GM23248 (cell line): ENCODE measurements around the gene TSEN15. TPM values are rescaled to one million over a fixed set of nuclear protein-coding genes. Genes with fewer than 3 reads are reported as not detected.

ENCODE experiments used
- DNase-seq: peaks from one replicate; pipeline ENCODE4 v3.0.0-alpha.2; 2015
- H2AFZ ChIP-seq: fragments of 200-600 bp; sonication (generic); 2 replicates; pipeline ENCODE4 v1.6.1; 2016; ENCODE audit warnings: antibody characterized with exemption
- H3F3A ChIP-seq: fragments of 200-600 bp; sonication (generic); 2 replicates; pipeline ENCODE4 v1.6.1; 2016; ENCODE audit warnings: mild to moderate bottlenecking, antibody characterized with exemption, mixed run types; ENCODE audit not compliant: insufficient read depth
- H3K27ac ChIP-seq: fragments of 200-600 bp; sonication (generic); 2 replicates; pipeline ENCODE4 v1.5.1; 2016; ENCODE audit warnings: mild to moderate bottlenecking
- H3K27me3 ChIP-seq: fragments of 200-600 bp; sonication (generic); replicated peaks from 2 replicates; pipeline ENCODE4 v1.6.1; 2016; ENCODE audit warnings: mild to moderate bottlenecking; ENCODE audit not compliant: insufficient read depth
- H3K36me3 ChIP-seq: fragments of 200-600 bp; sonication (generic); 2 replicates; pipeline ENCODE4 v1.6.1; 2016; ENCODE audit warnings: low read depth, mild to moderate bottlenecking
- H3K4me1 ChIP-seq: fragments of 200-600 bp; sonication (generic); 2 replicates; pipeline ENCODE4 v1.6.1; 2016; ENCODE audit warnings: mild to moderate bottlenecking; ENCODE audit not compliant: insufficient read depth
- H3K4me2 ChIP-seq: fragments of 200-600 bp; sonication (generic); one replicate; pipeline ENCODE4 v1.6.1; 2016; ENCODE audit warnings: mild to moderate bottlenecking; ENCODE audit not compliant: unreplicated experiment
- H3K4me3 ChIP-seq: fragments of 200-600 bp; sonication (generic); 2 replicates; pipeline ENCODE4 v1.5.1; 2016; ENCODE audit warnings: mild to moderate bottlenecking
- H3K79me2 ChIP-seq: fragments of 200-600 bp; sonication (generic); 2 replicates; pipeline ENCODE4 v1.6.1; 2016; ENCODE audit warnings: mild to moderate bottlenecking; ENCODE audit not compliant: insufficient read depth
- H3K9ac ChIP-seq: fragments of 200-600 bp; sonication (generic); 2 replicates; pipeline ENCODE4 v1.6.1; 2016; ENCODE audit warnings: mild to moderate bottlenecking
- H3K9me2 ChIP-seq: fragments of 200-600 bp; sonication (generic); 2 replicates; pipeline ENCODE4 v1.6.1; 2016; ENCODE audit warnings: mixed run types, mild to moderate bottlenecking, moderate library complexity; ENCODE audit not compliant: insufficient read depth
- H3K9me3 ChIP-seq: fragments of 200-600 bp; sonication (generic); one replicate; pipeline ENCODE4 v1.6.1; 2017; ENCODE audit warnings: low read depth
- H4K20me1 ChIP-seq: fragments of 200-600 bp; sonication (generic); 2 replicates; pipeline ENCODE4 v1.6.0; 2016; ENCODE audit not compliant: insufficient read depth
- EZH2 ChIP-seq: fragments of 200-600 bp; sonication (generic); IDR thresholded peaks from 2 replicates; pipeline ENCODE4 v1.6.1; 2018; ENCODE audit warnings: antibody characterized with exemption, mild to moderate bottlenecking; ENCODE audit not compliant: insufficient read depth, poor library complexity, severe bottlenecking
- EZH2phosphoT487 ChIP-seq: fragments of 200-600 bp; sonication (generic); IDR thresholded peaks from 2 replicates; pipeline ENCODE4 v1.6.1; 2018; ENCODE audit warnings: antibody characterized with exemption, moderate library complexity, mild to moderate bottlenecking, low read depth; ENCODE audit not compliant: insufficient read depth
- WGBS, 2 experiments: methylation state at CpG; one replicate each; pipeline ENCODE4 v1.1.6; 2015 to 2017; ENCODE audit warnings: low lambda C conversion rate in 2 of 2, low coverage in 1 of 2; ENCODE audit errors: missing lambda C conversion rate in 2 of 2; 5-methylcytosine and 5-hydroxymethylcytosine counted together
- in situ Hi-C: fragments of 300-500 bp; cut with MboI; formaldehyde crosslinking; loops from 2 replicates; pipeline ENCODE4 v1.15.0; 2020
- polyA plus RNA-seq: library from polyadenylated mRNA; unstranded; fragments of >200 nt; fragmentation: Nextera tagmentation; extraction: Ambion mirVana; gene quantifications from 2 replicates; pipeline ENCODE4 v1.2.1, GENCODE V29; 2016
- total RNA-seq: library from RNA; depleted of rRNA; stranded (reverse); fragments of >200 nt; shearing (Covaris generic); gene quantifications from 2 replicates; pipeline ENCODE4 v1.2.3, GENCODE V29; 2014

Gene TSEN15
- total and polyA plus RNA-seq, 2 experiments from 2014 or later, result 52.0 to 81.9 TPM

DNA sequence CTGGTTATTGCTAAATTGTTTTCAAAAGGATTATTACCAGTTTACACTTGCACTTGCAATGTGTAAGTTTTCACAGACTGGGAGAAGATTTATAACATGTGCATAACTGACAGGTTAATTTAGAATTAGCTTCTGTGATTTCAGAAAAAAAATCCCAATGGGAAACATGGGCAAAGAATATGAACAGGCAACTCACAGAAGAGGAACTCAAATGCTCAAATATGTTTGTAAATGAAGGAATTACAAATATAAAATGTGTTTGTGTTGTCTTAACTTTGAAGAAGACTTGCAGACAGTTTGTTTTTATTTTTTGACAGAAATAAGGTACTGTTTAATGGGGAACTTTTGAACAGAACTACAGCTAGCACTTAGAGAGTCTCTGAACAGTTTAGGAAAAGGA lies 8.4 kb downstream of the TSEN15 start:
- no peaks in the 10 kb centered on the region for H4K20me1 ChIP-seq
- H3F3A ChIP-seq, result peaks cover 38% of the 10 kb centered on the region
- peaks cover 61% of the 10 kb centered on the region for H3K79me2 ChIP-seq
- H3K27me3 ChIP-seq, result no peaks in the 10 kb centered on the region
- H2AFZ ChIP-seq, result no peak overlapping the region
- no peaks in the 10 kb centered on the region for H3K9me3 ChIP-seq
- H3K9ac ChIP-seq, result no peak overlapping the region
- DNase-seq, result no peak
- H3K4me1 ChIP-seq, result peaks cover 72% of the 10 kb centered on the region
- TF ChIP-seq EZH2phosphoT487 (no peak), EZH2 (no peak)
- in situ Hi-C loops, result no loop called here
- no peak overlapping the region for H3K4me3 ChIP-seq
- H3K36me3 ChIP-seq, result peaks cover 6% of the 10 kb centered on the region; the same call in 1 of the 2 replicates
- no peaks in the 10 kb centered on the region for H3K9me2 ChIP-seq
- H3K4me2 ChIP-seq, result no peak overlapping the region
- H3K27ac ChIP-seq, result peak overlapping the region; percentile 13; the same call in 1 of the 2 replicates

DNA sequence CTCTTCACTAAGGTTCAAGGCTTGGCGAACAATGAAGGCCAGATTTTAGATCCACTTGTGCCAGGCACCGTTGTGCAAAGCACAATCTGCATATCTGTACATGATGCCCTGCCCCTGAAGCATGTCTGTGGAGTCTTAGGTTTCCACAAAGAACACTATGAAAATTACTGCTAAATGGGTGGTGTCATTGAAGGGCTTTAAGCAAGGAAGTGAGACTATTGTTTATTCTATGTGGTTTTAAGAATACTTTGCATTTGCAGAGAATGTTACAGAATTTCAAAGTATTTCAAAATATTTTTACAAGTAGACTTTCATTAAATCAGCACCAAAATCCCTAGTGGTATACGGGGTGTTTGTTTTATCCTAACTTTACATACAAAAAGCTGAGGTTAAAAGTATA lies 8.8 kb downstream of the TSEN15 start:
- peaks cover 2% of the 10 kb centered on the region; the same call in 1 of the 2 replicates for H3K36me3 ChIP-seq
- no peaks in the 10 kb centered on the region for H3K27me3 ChIP-seq
- H2AFZ ChIP-seq, result no peak overlapping the region
- WGBS, 2 experiments, result 74 to 78% methylated on average over 3 of the region's 3 CpGs
- peaks cover 56% of the 10 kb centered on the region for H3K79me2 ChIP-seq
- peak overlapping the region; percentile 27 for H3K4me2 ChIP-seq
- H3K4me3 ChIP-seq, result no peak overlapping the region
- TF ChIP-seq EZH2phosphoT487, result no peak
- no peak for TF ChIP-seq EZH2
- in situ Hi-C loops, result no loop called here
- H3K9ac ChIP-seq, result no peak overlapping the region
- peak; percentile 30 for DNase-seq
- H3K4me1 ChIP-seq, result peaks cover 72% of the 10 kb centered on the region
- H3F3A ChIP-seq, result peaks cover 38% of the 10 kb centered on the region
- no peaks in the 10 kb centered on the region for H4K20me1 ChIP-seq
- H3K27ac ChIP-seq, result peak overlapping the region; percentile 13; the same call in 1 of the 2 replicates
- no peaks in the 10 kb centered on the region for H3K9me2 ChIP-seq
- H3K9me3 ChIP-seq, result no peaks in the 10 kb centered on the region

DNA sequence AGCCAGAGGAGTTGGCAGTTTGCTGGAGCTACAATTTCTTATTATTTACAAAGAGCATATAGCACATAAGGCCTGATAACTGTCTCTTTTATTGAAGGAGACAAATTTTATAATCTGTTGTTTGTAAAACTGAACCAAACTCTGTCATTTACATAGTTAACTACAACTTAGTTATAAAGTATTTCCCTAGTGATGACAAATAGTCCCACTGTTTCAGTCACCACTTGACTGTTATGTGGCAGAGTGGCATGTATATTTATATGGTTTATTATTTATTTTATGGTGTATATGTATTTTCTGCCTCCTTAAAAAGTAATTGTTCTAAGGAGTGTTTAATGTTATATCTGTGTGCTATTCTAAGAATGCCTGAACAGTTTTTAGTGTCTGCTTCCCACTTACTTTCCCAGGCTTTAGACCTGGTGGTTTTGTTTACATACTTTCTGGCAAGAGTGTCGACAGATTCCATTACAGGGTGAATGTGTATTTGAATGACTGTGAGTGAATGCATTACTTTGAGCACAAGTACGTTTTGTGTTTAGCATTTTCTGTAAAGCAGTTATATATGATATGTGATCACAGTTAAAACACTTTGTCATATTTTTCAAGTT lies 10.0 kb downstream of the TSEN15 start:
- peak; percentile 64 for DNase-seq
- no peaks in the 10 kb centered on the region for H4K20me1 ChIP-seq
- 0 out of 2 replicates have a peak, but pooled peaks have one; percentile 36 for TF ChIP-seq EZH2phosphoT487
- TF ChIP-seq EZH2, result no peak
- no peaks in the 10 kb centered on the region for H3K9me2 ChIP-seq
- no peaks in the 10 kb centered on the region for H3K27me3 ChIP-seq
- peak overlapping the region; percentile 34 for H3K4me2 ChIP-seq
- H3K36me3 ChIP-seq, result no peaks in the 10 kb centered on the region
- H3K9me3 ChIP-seq, result no peaks in the 10 kb centered on the region
- WGBS, 2 experiments, result 30 to 33% methylated on average over 2 of the region's 2 CpGs
- H3F3A ChIP-seq, result peaks cover 35% of the 10 kb centered on the region
- H3K4me1 ChIP-seq, result peaks cover 62% of the 10 kb centered on the region
- H2AFZ ChIP-seq, result no peak overlapping the region
- H3K9ac ChIP-seq, result 0 out of 2 replicates have a peak overlapping the region, but pooled peaks have one; percentile 1
- H3K4me3 ChIP-seq, result 0 out of 2 replicates have a peak overlapping the region, but pooled peaks have one; percentile 8
- in situ Hi-C loops, result no loop called here
- peak overlapping the region; percentile 13 for H3K27ac ChIP-seq
- peaks cover 53% of the 10 kb centered on the region for H3K79me2 ChIP-seq

DNA sequence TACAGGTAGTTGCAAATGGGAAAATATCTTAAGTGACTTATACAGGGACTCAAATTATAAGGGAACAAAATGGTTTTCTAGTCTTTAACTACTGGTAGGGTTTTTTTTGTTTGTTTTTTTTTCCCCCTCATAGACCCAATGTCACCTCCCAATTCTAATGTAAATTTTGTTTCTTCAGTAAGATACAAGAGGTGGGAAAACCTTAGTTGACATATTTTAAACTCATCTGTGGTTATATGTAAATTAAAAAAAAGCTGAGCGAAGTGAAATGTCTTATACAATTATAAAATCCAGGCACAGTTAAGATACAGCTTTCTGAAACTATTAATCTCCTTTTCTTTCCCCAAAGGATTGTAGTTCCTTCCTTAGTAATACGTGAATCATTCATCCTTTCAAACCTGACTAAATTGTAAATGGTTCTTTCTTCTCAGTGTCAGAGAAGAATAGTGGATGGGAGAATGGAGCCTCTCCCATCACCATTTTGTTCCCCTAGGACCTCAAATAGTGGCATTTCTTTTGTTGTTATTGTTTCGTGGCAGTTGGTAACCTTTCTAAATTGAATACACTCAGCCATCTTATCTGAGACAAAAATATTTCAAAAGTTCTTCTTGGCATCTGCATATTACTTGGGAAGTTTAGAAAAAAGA lies 11.2 kb downstream of the TSEN15 start:
- Histone ChIP-seq H3K27ac (no peak overlapping the region), H3K9ac (no peak overlapping the region), H4K20me1 (no peaks in the 10 kb centered on the region), H3K27me3 (no peaks in the 10 kb centered on the region), H3K4me1 (peaks cover 49% of the 10 kb centered on the region), H3F3A (peaks cover 22% of the 10 kb centered on the region), H3K4me3 (no peak overlapping the region), H3K4me2 (peak overlapping the region; percentile 34), H3K9me3 (no peaks in the 10 kb centered on the region), H3K9me2 (no peaks in the 10 kb centered on the region; the same call in 1 of the 2 replicates), H3K36me3 (no peaks in the 10 kb centered on the region), H3K79me2 (peaks cover 53% of the 10 kb centered on the region), H2AFZ (no peak overlapping the region)
- no peak for TF ChIP-seq EZH2
- no peak for TF ChIP-seq EZH2phosphoT487
- WGBS, 2 experiments, result 77 to 82% methylated on average over 3 of the region's 3 CpGs
- no peak for DNase-seq
- in situ Hi-C loops, result no loop called here
